ENCODE data around the gene GTF3A.

The GTF3A gene

DNA sequence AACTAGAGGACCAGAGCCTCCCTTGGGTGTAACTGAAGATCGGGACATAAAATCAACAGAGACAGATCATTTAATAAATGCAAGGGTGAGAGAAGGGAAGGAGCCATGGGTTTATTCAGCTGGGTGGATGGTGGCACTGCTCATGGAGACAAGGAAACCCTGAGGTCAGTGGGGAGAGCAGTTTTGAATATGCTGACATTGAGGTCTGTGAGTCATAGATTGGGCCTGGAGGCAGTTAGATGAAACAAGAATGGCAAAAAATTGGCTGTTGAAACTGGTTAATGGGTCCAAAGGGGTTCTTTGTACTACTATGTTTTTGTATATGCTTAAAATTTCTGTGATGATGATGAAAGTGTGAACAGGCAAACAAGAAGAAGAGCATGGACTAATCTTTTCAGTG is 5.1 kb upstream of the GTF3A start:
- FAIRE-seq: no peak
- TF ChIP-seq, protein P1, sequence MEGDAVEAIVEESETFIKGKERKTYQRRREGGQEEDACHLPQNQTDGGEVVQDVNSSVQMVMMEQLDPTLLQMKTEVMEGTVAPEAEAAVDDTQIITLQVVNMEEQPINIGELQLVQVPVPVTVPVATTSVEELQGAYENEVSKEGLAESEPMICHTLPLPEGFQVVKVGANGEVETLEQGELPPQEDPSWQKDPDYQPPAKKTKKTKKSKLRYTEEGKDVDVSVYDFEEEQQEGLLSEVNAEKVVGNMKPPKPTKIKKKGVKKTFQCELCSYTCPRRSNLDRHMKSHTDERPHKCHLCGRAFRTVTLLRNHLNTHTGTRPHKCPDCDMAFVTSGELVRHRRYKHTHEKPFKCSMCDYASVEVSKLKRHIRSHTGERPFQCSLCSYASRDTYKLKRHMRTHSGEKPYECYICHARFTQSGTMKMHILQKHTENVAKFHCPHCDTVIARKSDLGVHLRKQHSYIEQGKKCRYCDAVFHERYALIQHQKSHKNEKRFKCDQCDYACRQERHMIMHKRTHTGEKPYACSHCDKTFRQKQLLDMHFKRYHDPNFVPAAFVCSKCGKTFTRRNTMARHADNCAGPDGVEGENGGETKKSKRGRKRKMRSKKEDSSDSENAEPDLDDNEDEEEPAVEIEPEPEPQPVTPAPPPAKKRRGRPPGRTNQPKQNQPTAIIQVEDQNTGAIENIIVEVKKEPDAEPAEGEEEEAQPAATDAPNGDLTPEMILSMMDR (IDR thresholded peaks at IDR 0.05; ENCODE audit: insufficient read depth, missing control alignments): no peak
- DNase-seq (ENCODE audit: insufficient read length, low spot score): no peak

DNA sequence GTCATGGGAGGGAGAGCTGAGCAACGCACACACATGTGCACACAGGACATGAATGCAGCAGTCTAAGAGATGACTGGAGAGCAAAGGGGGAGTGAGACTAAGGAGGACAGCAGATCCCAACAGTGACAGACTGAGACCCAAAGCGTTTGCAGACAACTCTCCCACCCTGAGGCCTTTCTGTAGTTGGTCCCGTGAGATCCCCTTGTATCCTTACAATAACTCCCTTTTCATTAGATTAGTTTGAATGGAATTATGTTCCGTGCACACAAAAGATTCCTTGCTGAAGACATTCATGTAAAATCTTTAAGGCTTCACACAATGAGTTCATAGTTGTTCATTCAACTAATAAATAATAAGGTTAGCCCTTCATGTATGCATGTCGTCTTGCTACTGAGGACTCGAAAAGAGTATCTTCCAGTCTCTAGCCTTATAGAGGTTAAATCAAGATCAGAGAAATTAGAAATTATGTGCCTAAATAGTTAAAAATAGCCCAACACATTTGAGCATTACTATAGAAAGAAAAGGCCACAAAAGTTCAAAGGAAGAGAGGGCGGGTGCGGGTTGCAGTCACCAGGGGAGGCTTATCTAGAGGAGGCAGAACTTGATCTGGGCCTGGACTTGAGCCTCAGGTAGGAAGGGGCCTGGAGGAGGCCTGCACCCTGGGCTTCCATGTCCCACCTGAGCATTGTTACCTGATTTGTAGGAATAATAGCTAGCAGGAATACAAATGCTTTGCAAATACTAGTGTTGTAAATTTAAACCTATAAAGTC is 3.1 kb upstream of the GTF3A start:
- FAIRE-seq: no peak
- TF ChIP-seq, protein P1 (IDR thresholded peaks at IDR 0.05; ENCODE audit: insufficient read depth, missing control alignments): no peak
- no peak for DNase-seq (ENCODE audit: insufficient read length, low spot score)

DNA sequence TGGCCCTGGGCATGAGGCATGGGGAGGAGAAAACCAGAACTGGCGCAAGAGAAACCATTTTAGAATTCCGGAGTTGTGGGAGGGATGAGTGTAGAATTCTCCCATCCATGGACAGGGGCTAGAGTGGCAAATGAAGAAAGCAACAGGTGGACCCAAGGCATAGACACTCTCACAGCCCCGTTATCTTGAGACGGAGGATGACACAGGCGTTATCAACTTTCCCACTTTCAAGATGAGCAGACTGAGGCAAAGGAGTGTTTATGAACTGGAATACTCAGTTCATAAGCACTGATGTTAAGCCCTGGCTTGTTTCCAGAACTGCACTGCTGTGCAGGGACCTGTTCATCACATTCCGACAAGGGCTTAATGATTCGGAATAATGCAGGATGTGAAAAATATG is 1.1 kb upstream of the GTF3A start:
- FAIRE-seq: no peak
- TF ChIP-seq, protein P1 (IDR thresholded peaks at IDR 0.05; ENCODE audit: insufficient read depth, missing control alignments): no peak

DNA sequence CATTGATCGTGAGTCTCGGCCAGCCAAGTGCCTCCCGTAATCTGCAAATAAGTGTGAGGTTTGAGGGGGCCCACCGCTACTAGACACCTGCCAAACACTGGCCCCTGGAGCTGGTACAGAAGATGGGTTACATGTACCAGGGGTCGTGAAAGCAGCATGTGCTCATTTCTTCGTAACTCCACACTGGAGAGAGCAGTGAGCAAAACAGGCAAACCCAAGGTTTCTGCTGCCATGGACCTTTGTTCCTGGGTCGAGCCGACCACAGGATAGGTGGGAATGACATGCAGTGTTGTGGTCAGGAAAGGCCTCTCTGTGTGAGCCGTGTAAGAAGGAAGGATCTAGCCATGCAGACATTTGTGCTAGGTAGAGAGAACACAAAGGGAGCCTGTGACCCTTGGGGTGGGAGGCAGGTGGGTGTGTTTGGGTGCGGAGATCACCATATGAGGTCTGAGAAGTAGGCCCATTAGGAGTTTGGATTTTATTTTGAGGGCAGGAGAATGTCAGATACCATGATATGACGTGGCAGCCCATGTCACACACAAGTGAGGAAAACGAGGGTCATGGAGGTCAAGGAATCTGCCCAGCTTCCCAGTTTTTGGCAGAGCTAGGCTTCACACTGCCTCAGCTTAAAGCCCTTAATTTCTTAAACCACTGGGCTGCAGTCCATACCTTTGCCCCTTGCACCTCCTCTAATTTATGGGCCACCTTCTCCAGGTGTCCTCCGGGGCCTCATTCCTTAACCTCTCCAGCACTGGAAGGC is 919 bp downstream of the GTF3A start:
- FAIRE-seq (no peak), DNase-seq (ENCODE audit: insufficient read length, low spot score) (no peak)
- TF ChIP-seq, protein P1 (IDR thresholded peaks at IDR 0.05; ENCODE audit: insufficient read depth, missing control alignments): no peak

More for the DNA sequence above, 1.1 kb upstream of the GTF3A start:
- no peak for DNase-seq (ENCODE audit: insufficient read length, low spot score)

GRCh38 chr13:27425918-27426630 is 1.7 kb downstream of the GTF3A start:
- TF ChIP-seq, protein P1 (IDR thresholded peaks at IDR 0.05; ENCODE audit: insufficient read depth, missing control alignments): peak; percentile 41
- DNase-seq (ENCODE audit: insufficient read length, low spot score) (no peak), FAIRE-seq (no peak)

DNA sequence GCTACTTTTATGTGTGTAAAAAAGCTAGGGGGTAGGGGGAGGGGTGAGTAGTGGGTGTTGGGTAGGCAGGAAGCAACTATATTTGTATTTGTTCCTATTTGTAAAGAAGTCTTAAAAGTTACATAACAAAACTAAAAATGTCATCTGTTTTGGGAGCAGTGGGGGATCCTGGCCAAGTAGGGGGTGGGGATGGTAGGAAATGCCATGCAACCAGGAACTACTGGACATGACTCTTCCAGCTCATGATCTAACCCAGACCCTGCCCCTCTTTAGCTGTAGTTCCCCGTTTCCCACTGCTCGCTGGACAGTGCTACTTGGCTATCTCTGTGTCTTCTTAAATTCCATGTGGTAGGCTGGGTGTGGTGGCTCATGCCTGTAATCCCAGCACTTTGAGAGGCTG is 3.2 kb downstream of the GTF3A start:
- FAIRE-seq (no peak), DNase-seq (ENCODE audit: insufficient read length, low spot score) (no peak)
- TF ChIP-seq, protein P1 (IDR thresholded peaks at IDR 0.05; ENCODE audit: insufficient read depth, missing control alignments): no peak
